M059J (cell line): ENCODE measurements around the gene TMEM187. TPM values are rescaled to one million over a fixed set of nuclear protein-coding genes. Genes with fewer than 3 reads are reported as not detected.
A peak's percentile ranks its signal among the peaks of the same experiment; 100 is the strongest.

Experiments used
- DNase-seq: peaks from one replicate; pipeline ENCODE4 v3.0.0-alpha.2; 2012; ENCODE audit warnings: low read depth
- total RNA-seq: library from RNA; depleted of rRNA; stranded (reverse); fragments of >200 nt; shearing (Covaris generic); gene quantifications from 2 replicates; pipeline ENCODE4 v1.2.3, GENCODE V29; 2014

The TMEM187 gene
- total RNA-seq, 1 experiment from 2014 or later, result 10.3 TPM

DNA sequence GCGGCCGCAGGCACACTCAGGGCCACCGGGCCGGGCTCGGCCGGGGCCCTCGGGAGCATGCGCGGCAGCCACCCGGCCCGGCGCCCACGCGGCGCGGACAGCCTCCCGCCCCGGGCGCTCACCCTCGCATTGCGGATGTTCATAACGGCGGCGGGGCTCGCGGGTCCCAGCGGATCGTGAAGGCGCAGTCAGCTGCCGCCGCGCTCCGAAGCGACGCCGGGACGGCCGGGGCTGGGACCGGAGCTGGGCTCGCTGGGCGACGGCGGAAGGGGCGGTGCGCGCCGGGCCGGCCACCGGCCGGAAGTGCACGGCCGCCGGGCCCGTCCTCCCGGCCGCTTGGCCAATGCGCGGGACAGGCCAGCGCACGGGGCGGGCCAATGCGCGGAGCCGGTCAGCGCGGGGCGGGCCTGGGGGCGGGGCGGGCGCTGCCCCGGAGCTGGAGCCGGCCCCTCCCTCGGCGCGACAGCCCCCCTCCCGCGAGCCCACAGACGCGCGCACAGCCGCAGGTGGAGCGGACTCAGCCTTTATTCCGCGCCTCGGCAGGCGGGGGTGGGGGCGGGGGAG is 37.7 kb upstream of the TMEM187 start, which contains the start of gene NAA10:
Gene NAA10, minus strand, starts transcription at position 276 of the 564 bp plus-strand sequence. Its CDS starts 133 bp downstream, at position 143.
- peak; percentile 81 for DNase-seq

- no peak for DNase-seq
Measured at GRCh38 chrX:153935326-153935851, 37.2 kb upstream of the TMEM187 start.

DNA sequence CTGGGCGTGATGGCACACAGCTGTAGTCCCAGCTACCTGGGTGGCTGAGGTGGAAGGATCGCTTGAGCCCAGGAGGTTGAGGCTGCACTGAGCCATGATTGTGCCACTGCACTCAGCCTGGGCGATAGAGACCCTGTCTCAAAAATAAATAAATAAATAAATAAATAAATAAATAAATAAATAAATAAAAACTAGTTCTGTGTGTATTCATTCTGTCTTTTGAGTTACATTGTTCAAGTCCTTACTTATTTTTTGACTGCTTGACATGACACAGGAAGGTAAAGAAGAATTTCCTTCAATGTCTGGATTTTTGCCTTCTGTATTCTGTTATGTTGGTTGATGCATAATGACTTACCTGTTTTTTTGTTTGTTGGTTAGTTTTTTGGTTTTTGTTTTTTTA is 35.5 kb upstream of the TMEM187 start:
- DNase-seq, result no peak

GRCh38 chrX:153938226-153938786 is 34.2 kb upstream of the TMEM187 start:
- no peak for DNase-seq

GRCh38 chrX:153939573-153939972 is 33.0 kb upstream of the TMEM187 start:
- no peak for DNase-seq

DNA sequence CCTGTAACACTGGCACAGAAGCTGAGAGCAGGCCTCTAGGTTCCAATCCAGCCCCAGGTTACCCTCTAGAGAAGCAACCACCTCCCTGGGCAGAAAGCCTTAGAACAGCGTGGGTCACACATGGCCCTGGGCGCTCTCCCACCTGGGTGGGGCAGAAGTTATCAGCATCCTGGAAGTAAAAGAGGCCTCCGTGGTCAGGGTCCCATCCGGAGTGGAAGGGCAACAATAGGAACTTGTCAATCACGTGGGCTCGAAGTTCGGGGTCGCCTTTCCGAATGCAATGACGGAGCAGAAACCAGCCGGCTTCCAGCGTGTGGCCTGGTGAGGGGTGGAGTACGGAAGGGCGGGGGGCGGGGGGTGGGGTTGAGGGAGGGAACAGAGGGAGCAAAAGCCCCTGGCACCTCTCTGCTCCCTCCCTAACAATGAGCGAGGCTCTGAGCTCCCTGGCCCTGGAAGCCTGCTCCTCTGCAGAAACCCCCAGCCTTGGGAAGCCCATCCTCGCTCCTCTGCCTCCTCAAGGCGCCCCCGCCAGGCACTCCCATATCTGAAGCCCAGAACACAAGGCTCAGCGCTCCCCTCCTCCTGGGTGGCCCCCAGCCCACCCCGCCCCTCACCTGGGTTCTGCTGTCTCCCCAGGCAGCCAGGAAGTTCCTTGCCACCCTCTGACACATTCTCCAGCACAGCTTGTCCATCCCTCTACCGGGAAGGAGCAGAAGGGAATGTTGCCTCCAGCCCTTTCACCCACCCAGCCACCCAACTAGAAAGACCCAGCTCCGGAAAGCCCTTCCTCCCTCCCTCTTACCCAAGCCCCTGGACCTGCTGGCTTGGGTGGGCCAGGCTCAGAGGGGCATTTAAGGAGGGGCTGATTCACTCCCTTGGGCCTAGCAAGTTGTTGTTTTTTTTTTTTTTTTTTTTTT is 31.0 kb upstream of the TMEM187 start:
- DNase-seq, result no peak

GRCh38 chrX:153944140-153944799 is 28.3 kb upstream of the TMEM187 start, which contains the start of gene RENBP:
Gene RENBP (minus strand): TSS chrX:153944643. CDS start chrX:153944610, 33 bp downstream.
- DNase-seq, result no peak

GRCh38 chrX:153944800-153945150 is 27.8 kb upstream of the TMEM187 start:
- no peak for DNase-seq

- peak; percentile 61 for DNase-seq
Measured at GRCh38 chrX:153945956-153946943, 26.3 kb upstream of the TMEM187 start.

- DNase-seq, result peak; percentile 81
Measured at GRCh38 chrX:153947009-153947769, 25.4 kb upstream of the TMEM187 start.

DNA sequence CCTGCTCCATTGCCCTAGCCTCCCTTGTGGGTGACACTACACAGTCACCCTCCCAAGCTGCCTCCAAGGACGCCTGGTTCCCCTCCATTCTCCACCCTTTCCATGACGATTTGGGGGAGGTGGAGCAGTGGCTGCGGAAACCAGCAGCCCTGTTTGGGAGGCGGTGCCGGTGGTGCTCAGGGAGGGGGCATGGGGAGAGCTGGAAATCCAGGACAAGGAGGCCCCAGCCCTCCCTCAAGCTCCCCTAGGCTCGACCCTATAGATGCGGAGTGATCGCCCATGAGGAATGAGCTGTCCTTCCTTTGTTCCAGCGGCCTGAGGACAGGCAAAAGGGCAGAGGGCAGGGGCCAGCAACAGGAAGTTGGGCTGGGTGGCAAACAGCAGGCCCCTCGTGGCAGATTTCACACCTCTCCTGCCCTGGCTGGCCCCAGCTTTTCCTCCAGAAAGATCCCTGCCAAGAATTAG is 24.5 kb upstream of the TMEM187 start:
- no peak for DNase-seq

DNA sequence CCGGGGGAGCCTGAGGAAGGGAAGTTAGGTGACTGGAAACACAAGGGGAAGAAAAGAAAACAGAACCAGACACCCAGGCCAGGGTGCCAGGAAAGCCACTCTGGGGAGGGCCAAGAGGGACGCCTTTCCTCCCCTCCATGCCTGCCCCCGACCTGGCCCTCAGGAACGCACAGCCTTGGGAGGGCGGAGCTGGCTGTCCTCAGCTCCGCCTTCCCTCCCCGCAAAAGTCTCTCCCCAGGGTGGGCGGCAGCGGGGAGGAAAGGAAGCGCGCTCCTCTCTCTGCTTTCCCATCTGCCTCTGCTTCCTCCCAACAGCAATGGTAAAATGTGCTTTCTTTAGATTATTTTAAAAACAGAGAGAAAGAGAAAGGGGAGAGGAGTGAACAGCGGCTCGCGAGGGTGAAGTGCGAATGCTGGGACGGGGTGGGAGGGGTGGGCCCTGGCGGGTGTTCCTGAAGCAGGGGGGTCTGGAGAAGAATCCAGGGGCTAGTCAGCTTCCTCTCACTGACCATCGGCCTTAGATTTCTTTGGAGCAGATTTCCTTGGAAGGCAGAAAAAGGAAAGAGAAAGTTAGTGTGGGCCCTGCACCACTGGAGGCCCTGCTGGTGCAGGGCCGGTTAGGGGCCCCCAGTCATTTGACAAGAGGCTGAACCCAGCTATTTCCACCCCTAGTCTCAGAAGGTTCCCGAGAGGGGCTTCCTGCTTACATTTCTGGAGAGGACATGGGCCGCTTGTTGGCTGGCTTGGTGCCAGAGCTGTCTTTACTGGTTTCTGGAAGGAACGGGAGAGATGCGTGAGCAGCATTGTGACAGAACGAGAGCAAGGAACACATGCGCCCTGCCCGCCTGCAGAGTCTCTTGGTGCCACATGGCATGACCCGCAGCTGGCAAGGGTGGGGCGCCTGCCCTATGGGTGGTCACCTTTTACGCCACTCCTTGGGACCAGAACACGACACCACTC is 23.4 kb upstream of the TMEM187 start:
- no peak for DNase-seq

GRCh38 chrX:153950127-153950526 is 22.4 kb upstream of the TMEM187 start:
- no peak for DNase-seq

GRCh38 chrX:153951683-153952372 is 20.7 kb upstream of the TMEM187 start:
- no peak for DNase-seq

DNA sequence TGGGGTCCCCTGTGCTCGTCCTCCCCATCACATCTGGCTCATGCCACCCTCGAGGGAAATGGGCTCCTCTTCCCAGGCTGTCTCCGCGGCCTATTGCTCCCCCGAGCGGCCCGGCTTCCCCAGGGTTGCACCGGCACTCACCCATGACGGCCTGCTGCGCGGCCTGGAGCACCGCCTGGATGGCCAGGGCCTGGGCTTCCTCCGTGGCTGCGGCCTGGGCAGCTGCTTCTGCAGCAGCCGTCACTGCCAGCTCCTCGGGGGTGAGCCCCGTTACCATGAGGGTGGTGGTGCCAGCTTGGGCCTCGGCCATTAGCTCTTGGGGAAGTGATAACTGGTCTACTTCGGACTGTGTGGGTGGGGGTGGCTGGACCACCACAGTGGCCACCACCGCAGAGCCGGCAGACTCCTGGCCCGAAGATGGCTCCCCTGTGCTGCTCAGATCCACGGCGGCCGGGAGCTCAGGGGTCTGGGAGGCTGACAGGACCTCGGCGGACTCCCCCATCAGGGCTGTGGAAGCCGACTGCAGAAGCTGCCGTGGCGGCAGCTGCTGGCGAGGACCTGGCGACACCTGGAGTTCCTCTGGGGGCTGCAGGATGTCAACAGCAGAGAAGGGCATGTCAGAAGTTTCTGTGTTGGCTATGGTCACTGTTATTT is 20.1 kb upstream of the TMEM187 start:
- DNase-seq, result no peak

GRCh38 chrX:153953342-153953830 is 19.2 kb upstream of the TMEM187 start:
- peak; percentile 55 for DNase-seq

- no peak for DNase-seq
Measured at GRCh38 chrX:153953892-153954557, 18.5 kb upstream of the TMEM187 start.
